SK-N-SH (cell line): ENCODE measurements around the gene CCNO. TPM values are rescaled to one million over a fixed set of nuclear protein-coding genes. Genes with fewer than 3 reads are reported as not detected.

ENCODE experiments used
- CTCF ChIA-PET: fragments of 300-600, 350-600 bp; formaldehyde crosslinking; extraction: SDS; loops from one replicate; lab custom pipeline; 2021; lab: Yijun Ruan, JAX
- POLR2A ChIA-PET: fragments of 350-600 bp; sonication (Branson Sonifier 250); formaldehyde crosslinking; extraction: SDS; loops from one replicate; lab custom pipeline; 2020; ENCODE audit warnings: antibody characterized with exemption, inconsistent platforms; lab: Yijun Ruan, JAX
- DNase-seq: peaks from one replicate; pipeline ENCODE4 v3.0.0; 2012
- H2AFZ ChIP-seq: fragments of 200-600 bp; sonication (generic); 2 replicates; pipeline ENCODE4 v1.8.1; 2016; ENCODE audit warnings: antibody characterized with exemption, mild to moderate bottlenecking, low read depth
- H3F3A ChIP-seq: fragments of 200-600 bp; sonication (generic); replicated peaks from 2 replicates; pipeline ENCODE3; 2016; ENCODE audit warnings: antibody characterized with exemption, mild to moderate bottlenecking; ENCODE audit not compliant: insufficient read depth
- H3K27ac ChIP-seq, 2 experiments: fragments of 200-500 bp in 1 of 2; fragments of 200-600 bp in 1 of 2; sonication (Bioruptor generic) in 1 of 2; sonication (generic), shearing (Covaris generic) in 1 of 2; 2 replicates each; pipeline versions ENCODE4 v1.5.1 to v1.6.1; 2014 to 2016; ENCODE audit warnings: low read depth in 2 of 2, inconsistent platforms in 1 of 2, low read length in 1 of 2, mild to moderate bottlenecking in 1 of 2, mixed read lengths in 1 of 2
- H3K27me3 ChIP-seq: fragments of 200-600 bp; sonication (generic), shearing (Covaris generic); 2 replicates; pipeline ENCODE4 v1.6.1; 2016; ENCODE audit warnings: mixed run types; ENCODE audit not compliant: insufficient read depth
- H3K36me3 ChIP-seq, 2 experiments: fragments of 200-500 bp in 1 of 2; fragments of 200-600 bp in 1 of 2; sonication (Bioruptor generic) in 1 of 2; sonication (generic) in 1 of 2; replicated peaks in 1 of 2; 2 replicates each; pipeline versions ENCODE3 to v1.5.1; 2014 to 2016; ENCODE audit warnings: low read length in 1 of 2, mild to moderate bottlenecking in 1 of 2; ENCODE audit not compliant: insufficient read depth in 2 of 2, control insufficient read depth in 1 of 2
- H3K4me1 ChIP-seq, 2 experiments: fragments of 200-500 bp in 1 of 2; fragments of 200-600 bp in 1 of 2; sonication (Bioruptor generic) in 1 of 2; sonication (generic), shearing (Covaris generic) in 1 of 2; 2 replicates each; pipeline versions ENCODE4 v1.5.1 to v1.6.1; 2014 to 2016; ENCODE audit warnings: low read depth in 1 of 2, low read length in 1 of 2, mixed run types in 1 of 2; ENCODE audit not compliant: insufficient read depth in 2 of 2, control insufficient read depth in 1 of 2
- H3K4me2 ChIP-seq: fragments of 200-600 bp; sonication (generic), shearing (Covaris generic); 2 replicates; pipeline ENCODE4 v1.6.1; 2017; ENCODE audit warnings: mixed run types
- H3K4me3 ChIP-seq, 2 experiments: fragments of 200-500 bp in 1 of 2; fragments of 200-600 bp in 1 of 2; sonication (Bioruptor generic) in 1 of 2; sonication (generic), shearing (Covaris generic) in 1 of 2; 2 replicates each; pipeline versions ENCODE4 v1.5.1 to v1.8.1; 2014 to 2016; ENCODE audit warnings: low read depth in 2 of 2, inconsistent platforms in 1 of 2, low read length in 1 of 2, mild to moderate bottlenecking in 1 of 2, mixed read lengths in 1 of 2, moderate library complexity in 1 of 2
- H3K79me2 ChIP-seq: fragments of 200-600 bp; sonication (generic); 2 replicates; pipeline ENCODE4 v1.8.1; 2017; ENCODE audit warnings: mild to moderate bottlenecking; ENCODE audit not compliant: insufficient read depth
- H3K9ac ChIP-seq: fragments of 200-600 bp; sonication (generic); 2 replicates; pipeline ENCODE4 v1.6.1; 2017; ENCODE audit warnings: mixed run types
- H3K9me2 ChIP-seq: fragments of 200-600 bp; sonication (generic); 2 replicates; pipeline ENCODE4 v1.6.1; 2017; ENCODE audit warnings: mixed run types
- H3K9me3 ChIP-seq: fragments of 200-600 bp; sonication (generic); 2 replicates; pipeline ENCODE4 v1.6.1; 2017; ENCODE audit warnings: mixed run types, mild to moderate bottlenecking, moderate library complexity
- H4K20me1 ChIP-seq: fragments of 200-600 bp; sonication (generic); 2 replicates; pipeline ENCODE4 v1.6.1; 2017; ENCODE audit warnings: mild to moderate bottlenecking, mixed run types; ENCODE audit not compliant: insufficient read depth
- ELF1 ChIP-seq: IDR thresholded peaks from 2 replicates; pipeline ENCODE4 v1.4.0; 2012
- EP300 ChIP-seq, 2 experiments: IDR thresholded peaks; 2 replicates each; pipeline versions ENCODE4 v1.4.0 to v1.6.1; 2012; ENCODE audit warnings: borderline replicate concordance in 1 of 2, low read depth in 1 of 2, low read length in 1 of 2
- FOXM1 ChIP-seq: IDR thresholded peaks from 2 replicates; pipeline ENCODE4 v1.4.0; 2012; ENCODE audit warnings: low read depth, mild to moderate bottlenecking
- GABPA ChIP-seq: IDR thresholded peaks from 2 replicates; pipeline ENCODE4 v1.4.0; 2012; ENCODE audit warnings: low read depth, mild to moderate bottlenecking
- JUND ChIP-seq: IDR thresholded peaks from 2 replicates; pipeline ENCODE4 v1.4.0; 2012
- MXI1 ChIP-seq: IDR thresholded peaks from 2 replicates; pipeline ENCODE4 v1.6.1; 2012; ENCODE audit warnings: mild to moderate bottlenecking, low read depth, low read length, improper control_type of control experiment
- NRF1 ChIP-seq: IDR thresholded peaks from 2 replicates; pipeline ENCODE4 v1.6.1; 2012; ENCODE audit warnings: low read depth, mild to moderate bottlenecking, low read length
- POLR2AphosphoS5 ChIP-seq: IDR thresholded peaks from 2 replicates; pipeline ENCODE4 v1.6.1; 2012; ENCODE audit warnings: low read depth, low read length
- RAD21 ChIP-seq: IDR thresholded peaks from 2 replicates; pipeline ENCODE4 v1.6.1; 2012; ENCODE audit warnings: mild to moderate bottlenecking, low read length
- RCOR1 ChIP-seq: fragments of 150-350 bp; IDR thresholded peaks from 2 replicates; pipeline ENCODE4 v1.6.1; 2017; ENCODE audit warnings: antibody characterized with exemption, low read length
- REST ChIP-seq: IDR thresholded peaks from 2 replicates; pipeline ENCODE4 v1.6.1; 2012; ENCODE audit warnings: mild to moderate bottlenecking, low read depth, low read length, moderate library complexity
- SMC3 ChIP-seq: IDR thresholded peaks from 2 replicates; pipeline ENCODE4 v1.6.1; 2012; ENCODE audit warnings: low read depth, low read length, improper control_type of control experiment
- TEAD4 ChIP-seq: IDR thresholded peaks from 2 replicates; pipeline ENCODE4 v1.4.0; 2012; ENCODE audit warnings: mild to moderate bottlenecking, borderline replicate concordance; ENCODE audit not compliant: insufficient read depth
- WGBS: methylation state at CpG from one replicate; pipeline ENCODE4 v1.1.6; 2017; ENCODE audit warnings: low lambda C conversion rate; 5-methylcytosine and 5-hydroxymethylcytosine counted together
- polyA plus RNA-seq, 3 experiments: library from polyadenylated mRNA; depleted of rRNA; stranded (reverse); fragments of >200 nt; gene quantifications; 2 replicates each; pipeline ENCODE4 v1.2.3, GENCODE V29; 2012

Gene CCNO
- polyA plus RNA-seq, 1 of the 3 experiments (the other 2 are of a cell fraction), result not detected

GRCh38 chr5:55225346-55225745, 8.1 kb downstream of the CCNO start:
- Histone ChIP-seq H3K9me2 (no peaks in the 10 kb centered on the region), H3F3A (no peaks in the 10 kb centered on the region), H3K4me1 (peaks cover 0 to 7% of the 10 kb centered on the region in 2 experiments; a peak in 1 of 4 replicates), H3K27ac (no peak overlapping the region), H3K79me2 (no peaks in the 10 kb centered on the region), H3K4me2 (no peak overlapping the region), H3K36me3 (no peaks in the 10 kb centered on the region), H3K4me3 (no peak overlapping the region), H3K27me3 (peaks cover 98% of the 10 kb centered on the region), H3K9me3 (no peaks in the 10 kb centered on the region), H4K20me1 (no peaks in the 10 kb centered on the region), H3K9ac (no peak overlapping the region), H2AFZ (no peak overlapping the region)
- ChIA-PET POLR2A (no interaction called here), CTCF (interaction anchor here (1.0 to 3.2 kb wide), 10 partner anchors 9 to 534 kb away, joined by 3 to 12 read pairs (median 4); partner anchors contain the start of gene CDC20B)
- no peak for DNase-seq
- no peak for TF ChIP-seq RCOR1
- no peak for TF ChIP-seq EP300 (IDR thresholded peaks at IDR 0.05; ENCODE audit: borderline replicate concordance in 1 of 2, low read depth in 1 of 2, low read length in 1 of 2)
- no peak for TF ChIP-seq REST
- no peak for TF ChIP-seq ELF1
- TF ChIP-seq MXI1, result no peak
- TF ChIP-seq GABPA, result no peak

DNA sequence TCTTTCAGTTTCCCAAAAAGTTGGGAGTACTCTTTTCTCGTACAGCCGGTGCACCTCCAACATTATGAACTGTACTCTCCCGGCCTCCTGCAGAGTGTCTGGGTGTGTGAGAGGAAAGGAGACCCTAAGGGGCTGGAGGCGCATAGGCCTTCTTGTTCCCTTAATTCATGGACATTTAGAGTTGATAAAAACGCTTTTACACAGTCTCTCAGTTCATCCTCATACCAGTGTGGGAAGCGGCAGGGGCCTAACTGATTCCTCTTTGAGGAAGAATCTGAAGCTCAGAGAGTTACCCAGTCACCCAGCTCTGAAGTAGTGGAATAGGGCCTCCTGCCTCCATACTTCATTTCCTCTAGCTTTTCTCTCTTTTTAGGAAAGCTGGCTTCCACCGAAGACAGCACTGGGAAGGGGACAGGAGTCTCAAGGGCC, 9.6 kb downstream of the CCNO start:
- Histone ChIP-seq H3K9me2 (no peaks in the 10 kb centered on the region), H3F3A (peaks cover 4% of the 10 kb centered on the region), H3K79me2 (no peaks in the 10 kb centered on the region), H3K27ac (no peak overlapping the region), H3K4me1 (peaks cover 0 to 7% of the 10 kb centered on the region in 2 experiments; a peak in 1 of 4 replicates), H3K36me3 (no peaks in the 10 kb centered on the region), H3K4me3 (no peak overlapping the region), H2AFZ (no peak overlapping the region), H3K4me2 (no peak overlapping the region), H4K20me1 (no peaks in the 10 kb centered on the region), H3K9ac (no peak overlapping the region), H3K9me3 (no peaks in the 10 kb centered on the region), H3K27me3 (peaks cover 96% of the 10 kb centered on the region)
- TF ChIP-seq RAD21, result no peak
- no peak for TF ChIP-seq SMC3
- no peak for TF ChIP-seq MXI1
- TF ChIP-seq JUND, result no peak
- TF ChIP-seq TEAD4, result no peak
- TF ChIP-seq POLR2AphosphoS5, result no peak
- TF ChIP-seq NRF1, result no peak
- no peak for TF ChIP-seq EP300 (IDR thresholded peaks at IDR 0.05; ENCODE audit: borderline replicate concordance in 1 of 2, low read depth in 1 of 2, low read length in 1 of 2)
- TF ChIP-seq FOXM1, result no peak
- 41% methylated on average over 6 of the region's 7 CpGs for WGBS
- POLR2A ChIA-PET, result no interaction called here
- DNase-seq, result no peak
- CTCF ChIA-PET, result interaction anchor here (1.0 to 3.2 kb wide), 2 partner anchors 11 to 51 kb away, joined by 5 to 9 read pairs; partner anchors contain the start of gene CDC20B
